ENCODE results near the gene XRCC5. TPM values are rescaled to one million over a fixed set of nuclear protein-coding genes. Genes with fewer than 3 reads are reported as not detected.

XRCC5 gene
- total and polyA plus RNA-seq, 2 donors = 113 to 390 TPM

- H3K27me3 ChIP-seq (ENCODE audit: control insufficient read depth in 2 of 2, insufficient read depth in 1 of 2, low read length in 1 of 2) = no peaks in the 10 kb centered on the region
- no peak overlapping the region for H3K4me3 ChIP-seq (ENCODE audit: low read length in 2 of 2)
- no peak overlapping the region for H3K27ac ChIP-seq (ENCODE audit: low read depth in 1 of 2, low read length in 1 of 2)
- no peaks in the 10 kb centered on the region for H3K9me3 ChIP-seq (ENCODE audit: control insufficient read depth in 2 of 2, insufficient read depth in 1 of 2, low read length in 1 of 2)
- H3K4me1 ChIP-seq (ENCODE audit: control insufficient read depth in 2 of 2, insufficient read depth in 2 of 2, low read length in 2 of 2) = no peaks in the 10 kb centered on the region
- DNase-seq (ENCODE audit: low read depth in 6 of 9, low spot score in 9 of 9) = no peak
- H3K36me3 ChIP-seq (ENCODE audit: control insufficient read depth in 2 of 2, insufficient read depth in 2 of 2, low read length in 1 of 2) = peaks cover 20 to 70% of the 10 kb centered on the region in 2 donors
- 97% methylated on average over 2 of the region's 2 CpGs for WGBS
These were observed 102.5 kb downstream of the XRCC5 start for GRCh38 chr2:216211614-216212145.

- WGBS = 98% methylated on average over 2 of the region's 2 CpGs
- H3K4me3 ChIP-seq (ENCODE audit: low read length in 2 of 2) = no peak overlapping the region
- H3K27ac ChIP-seq (ENCODE audit: low read depth in 1 of 2, low read length in 1 of 2) = no peak overlapping the region
- no peaks in the 10 kb centered on the region for H3K27me3 ChIP-seq (ENCODE audit: control insufficient read depth in 2 of 2, insufficient read depth in 1 of 2, low read length in 1 of 2)
- DNase-seq (ENCODE audit: low read depth in 6 of 9, low spot score in 9 of 9) = no peak
- H3K36me3 ChIP-seq (ENCODE audit: control insufficient read depth in 2 of 2, insufficient read depth in 2 of 2, low read length in 1 of 2) = peaks cover 4 to 51% of the 10 kb centered on the region in 2 donors
- no peaks in the 10 kb centered on the region for H3K4me1 ChIP-seq (ENCODE audit: control insufficient read depth in 2 of 2, insufficient read depth in 2 of 2, low read length in 2 of 2)
- H3K9me3 ChIP-seq (ENCODE audit: control insufficient read depth in 2 of 2, insufficient read depth in 1 of 2, low read length in 1 of 2) = no peaks in the 10 kb centered on the region
These were observed 105.6 kb downstream of the XRCC5 start for GRCh38 chr2:216214768-216215167.

GRCh38 chr2:216215658-216216390 lies 106.7 kb downstream of the XRCC5 start:
- H3K27me3 ChIP-seq (ENCODE audit: control insufficient read depth in 2 of 2, insufficient read depth in 1 of 2, low read length in 1 of 2) = no peaks in the 10 kb centered on the region
- H3K36me3 ChIP-seq (ENCODE audit: control insufficient read depth in 2 of 2, insufficient read depth in 2 of 2, low read length in 1 of 2) = peaks cover 0 to 42% of the 10 kb centered on the region in 2 donors
- H3K4me3 ChIP-seq (ENCODE audit: low read length in 2 of 2) = no peak overlapping the region
- no peaks in the 10 kb centered on the region for H3K9me3 ChIP-seq (ENCODE audit: control insufficient read depth in 2 of 2, insufficient read depth in 1 of 2, low read length in 1 of 2)
- WGBS = 96% methylated on average over 4 of the region's 4 CpGs
- H3K27ac ChIP-seq (ENCODE audit: low read depth in 1 of 2, low read length in 1 of 2) = no peak overlapping the region
- DNase-seq (ENCODE audit: low read depth in 6 of 9, low spot score in 9 of 9) = peak in 1 of 9 donors; percentile 52
- no peaks in the 10 kb centered on the region for H3K4me1 ChIP-seq (ENCODE audit: control insufficient read depth in 2 of 2, insufficient read depth in 2 of 2, low read length in 2 of 2)

GRCh38 chr2:216216951-216217903 lies 108.1 kb downstream of the XRCC5 start:
- H3K36me3 ChIP-seq (ENCODE audit: control insufficient read depth in 2 of 2, insufficient read depth in 2 of 2, low read length in 1 of 2) = peaks cover 0 to 30% of the 10 kb centered on the region in 2 donors
- no peak for DNase-seq (ENCODE audit: low read depth in 6 of 9, low spot score in 9 of 9)

GRCh38 chr2:216217904-216218260 lies 108.7 kb downstream of the XRCC5 start:
- peaks cover 0 to 5% of the 10 kb centered on the region in 2 donors for H3K4me1 ChIP-seq (ENCODE audit: control insufficient read depth in 2 of 2, insufficient read depth in 2 of 2, low read length in 2 of 2)
- H3K27ac ChIP-seq (ENCODE audit: low read depth in 1 of 2, low read length in 1 of 2) = no peak overlapping the region
- 92% methylated on average over 2 of the region's 2 CpGs for WGBS
- H3K27me3 ChIP-seq (ENCODE audit: control insufficient read depth in 2 of 2, insufficient read depth in 1 of 2, low read length in 1 of 2) = no peaks in the 10 kb centered on the region
- H3K4me3 ChIP-seq (ENCODE audit: low read length in 2 of 2) = no peak overlapping the region
- peaks cover 0 to 23% of the 10 kb centered on the region in 2 donors for H3K36me3 ChIP-seq (ENCODE audit: control insufficient read depth in 2 of 2, insufficient read depth in 2 of 2, low read length in 1 of 2)
- DNase-seq (ENCODE audit: low read depth in 6 of 9, low spot score in 9 of 9) = no peak
- no peaks in the 10 kb centered on the region for H3K9me3 ChIP-seq (ENCODE audit: control insufficient read depth in 2 of 2, insufficient read depth in 1 of 2, low read length in 1 of 2)

More at GRCh38 chr2:216216951-216217903, 108.1 kb downstream of the XRCC5 start:
- Histone ChIP-seq H3K9me3 (ENCODE audit: control insufficient read depth in 2 of 2, insufficient read depth in 1 of 2, low read length in 1 of 2) (no peaks in the 10 kb centered on the region), H3K4me3 (ENCODE audit: low read length in 2 of 2) (no peak overlapping the region), H3K4me1 (ENCODE audit: control insufficient read depth in 2 of 2, insufficient read depth in 2 of 2, low read length in 2 of 2) (peaks cover 0 to 3% of the 10 kb centered on the region in 2 donors), H3K27ac (ENCODE audit: low read depth in 1 of 2, low read length in 1 of 2) (no peak overlapping the region), H3K27me3 (ENCODE audit: control insufficient read depth in 2 of 2, insufficient read depth in 1 of 2, low read length in 1 of 2) (no peaks in the 10 kb centered on the region)
- 76% methylated on average over 7 of the region's 7 CpGs for WGBS

GRCh38 chr2:216219861-216220260 lies 110.7 kb downstream of the XRCC5 start:
- WGBS = 46% methylated on average over 6 of the region's 6 CpGs
- DNase-seq (ENCODE audit: low read depth in 6 of 9, low spot score in 9 of 9) = no peak
- Histone ChIP-seq H3K27me3 (ENCODE audit: control insufficient read depth in 2 of 2, insufficient read depth in 1 of 2, low read length in 1 of 2) (no peaks in the 10 kb centered on the region), H3K4me1 (ENCODE audit: control insufficient read depth in 2 of 2, insufficient read depth in 2 of 2, low read length in 2 of 2) (peaks cover 0 to 7% of the 10 kb centered on the region in 2 donors), H3K36me3 (ENCODE audit: control insufficient read depth in 2 of 2, insufficient read depth in 2 of 2, low read length in 1 of 2) (peaks cover 0 to 14% of the 10 kb centered on the region in 2 donors), H3K4me3 (ENCODE audit: low read length in 2 of 2) (no peak overlapping the region), H3K27ac (ENCODE audit: low read depth in 1 of 2, low read length in 1 of 2) (no peak overlapping the region), H3K9me3 (ENCODE audit: control insufficient read depth in 2 of 2, insufficient read depth in 1 of 2, low read length in 1 of 2) (no peaks in the 10 kb centered on the region)

GRCh38 chr2:216220976-216221375 lies 111.8 kb downstream of the XRCC5 start:
- no peaks in the 10 kb centered on the region for H3K27me3 ChIP-seq (ENCODE audit: control insufficient read depth in 2 of 2, insufficient read depth in 1 of 2, low read length in 1 of 2)
- no peak for DNase-seq (ENCODE audit: low read depth in 6 of 9, low spot score in 9 of 9)
- H3K9me3 ChIP-seq (ENCODE audit: control insufficient read depth in 2 of 2, insufficient read depth in 1 of 2, low read length in 1 of 2) = no peaks in the 10 kb centered on the region
- WGBS = 86% methylated on average over 4 of the region's 4 CpGs
- H3K4me3 ChIP-seq (ENCODE audit: low read length in 2 of 2) = no peak overlapping the region
- no peak overlapping the region for H3K27ac ChIP-seq (ENCODE audit: low read depth in 1 of 2, low read length in 1 of 2)
- H3K4me1 ChIP-seq (ENCODE audit: control insufficient read depth in 2 of 2, insufficient read depth in 2 of 2, low read length in 2 of 2) = peaks cover 0 to 7% of the 10 kb centered on the region in 2 donors
- peaks cover 0 to 14% of the 10 kb centered on the region in 2 donors for H3K36me3 ChIP-seq (ENCODE audit: control insufficient read depth in 2 of 2, insufficient read depth in 2 of 2, low read length in 1 of 2)

- no peaks in the 10 kb centered on the region for H3K27me3 ChIP-seq (ENCODE audit: control insufficient read depth in 2 of 2, insufficient read depth in 1 of 2, low read length in 1 of 2)
- H3K9me3 ChIP-seq (ENCODE audit: control insufficient read depth in 2 of 2, insufficient read depth in 1 of 2, low read length in 1 of 2) = no peaks in the 10 kb centered on the region
- H3K27ac ChIP-seq (ENCODE audit: low read depth in 1 of 2, low read length in 1 of 2) = no peak overlapping the region
- 89% methylated on average over 1 of the region's 1 CpG for WGBS
- H3K36me3 ChIP-seq (ENCODE audit: control insufficient read depth in 2 of 2, insufficient read depth in 2 of 2, low read length in 1 of 2) = peaks cover 0 to 9% of the 10 kb centered on the region in 2 donors
- no peak for DNase-seq (ENCODE audit: low read depth in 6 of 9, low spot score in 9 of 9)
- H3K4me1 ChIP-seq (ENCODE audit: control insufficient read depth in 2 of 2, insufficient read depth in 2 of 2, low read length in 2 of 2) = peaks cover 0 to 7% of the 10 kb centered on the region in 2 donors
- H3K4me3 ChIP-seq (ENCODE audit: low read length in 2 of 2) = no peak overlapping the region
These were observed 112.7 kb downstream of the XRCC5 start for GRCh38 chr2:216221811-216222210.
